Measurements from ENCODE around the gene LIPG.
A peak's percentile ranks its signal among the peaks of the same experiment; 100 is the strongest.

LIPG gene

GRCh38 chr18:49628881-49629795, 67.3 kb downstream of the LIPG start:
- Histone ChIP-seq H3K27me3 (ENCODE audit: control insufficient read depth, insufficient read depth, low read length, poor library complexity, severe bottlenecking) (no peaks in the 10 kb centered on the region), H3K36me3 (ENCODE audit: control insufficient read depth, insufficient read depth, low read length) (no peaks in the 10 kb centered on the region), H3K4me3 (ENCODE audit: insufficient read depth, low read depth, low read length) (no peak overlapping the region), H3K9me3 (ENCODE audit: control insufficient read depth, low read length) (no peaks in the 10 kb centered on the region), H3K4me1 (ENCODE audit: control insufficient read depth, insufficient read depth, low read length) (peaks cover 20% of the 10 kb centered on the region), H3K27ac (ENCODE audit: insufficient read depth, low read depth, low read length, poor library complexity, severe bottlenecking) (peak overlapping the region; percentile 90)
- 81 to 83% methylated on average over 16 of the region's 16 CpGs for WGBS, 2 experiments

DNA sequence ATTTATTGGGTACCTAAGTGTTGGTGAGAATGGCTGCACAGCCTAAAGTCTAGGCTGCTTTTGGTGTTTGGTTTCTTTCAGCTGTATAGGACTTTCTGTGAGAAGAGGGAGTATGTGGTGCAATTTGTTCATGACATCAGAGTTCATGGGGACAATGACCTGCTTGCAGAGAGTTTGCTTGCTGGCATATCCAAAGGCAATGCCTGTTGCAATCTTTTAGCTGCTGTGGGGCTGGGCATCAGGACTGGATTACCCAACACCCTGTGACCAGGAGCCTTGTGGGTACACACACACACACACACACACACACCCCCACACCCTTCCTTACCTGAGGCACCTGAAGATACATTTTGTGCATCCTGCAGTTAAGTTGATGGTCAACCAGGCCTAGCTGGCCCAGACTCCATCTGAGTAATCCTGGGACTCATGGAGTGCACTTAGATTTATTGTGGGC, 68.4 kb downstream of the LIPG start:
- H3K27ac ChIP-seq (ENCODE audit: insufficient read depth, low read depth, low read length, poor library complexity, severe bottlenecking) = no peak overlapping the region
- H3K27me3 ChIP-seq (ENCODE audit: control insufficient read depth, insufficient read depth, low read length, poor library complexity, severe bottlenecking) = no peaks in the 10 kb centered on the region
- H3K4me1 ChIP-seq (ENCODE audit: control insufficient read depth, insufficient read depth, low read length) = peaks cover 17% of the 10 kb centered on the region
- no peaks in the 10 kb centered on the region for H3K9me3 ChIP-seq (ENCODE audit: control insufficient read depth, low read length)
- H3K4me3 ChIP-seq (ENCODE audit: insufficient read depth, low read depth, low read length) = no peak overlapping the region
- no peaks in the 10 kb centered on the region for H3K36me3 ChIP-seq (ENCODE audit: control insufficient read depth, insufficient read depth, low read length)

DNA sequence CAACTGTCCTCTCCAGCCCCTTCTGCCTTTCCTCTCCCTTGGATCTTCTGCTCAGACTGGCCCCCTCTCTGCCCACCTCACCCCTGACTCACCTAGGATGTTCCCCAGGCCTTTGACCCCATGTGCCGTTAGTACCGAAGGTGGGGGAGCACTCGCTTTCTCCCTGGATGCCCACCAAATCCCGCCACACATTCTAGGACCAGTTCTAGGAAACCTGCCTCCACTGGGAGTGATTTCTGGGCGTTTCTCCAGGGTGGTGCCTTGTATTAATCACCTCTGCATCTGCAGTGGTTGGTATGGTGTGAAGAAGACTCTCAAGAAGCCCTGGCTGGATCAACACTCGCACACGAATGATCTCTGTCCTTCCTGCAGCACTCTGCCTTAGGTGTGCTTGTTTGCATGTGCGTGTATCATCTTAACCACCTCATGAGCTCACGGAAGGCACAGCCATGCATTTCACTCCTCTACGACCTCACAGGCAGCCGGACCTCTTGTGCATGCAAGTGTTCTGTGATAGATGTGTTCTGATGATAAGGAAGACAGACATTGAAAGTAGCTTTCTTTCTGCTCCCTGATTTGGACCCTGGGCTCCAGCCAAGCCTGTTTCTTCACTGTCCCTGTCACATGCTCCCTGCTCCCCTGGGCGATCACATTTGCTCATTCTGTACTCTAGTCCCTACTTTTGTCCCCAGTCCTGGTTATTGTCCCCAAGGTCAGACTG, 69.4 kb downstream of the LIPG start:
- no peak overlapping the region for H3K27ac ChIP-seq (ENCODE audit: insufficient read depth, low read depth, low read length, poor library complexity, severe bottlenecking)
- 92 to 95% methylated on average over 12 of the region's 12 CpGs for WGBS, 2 experiments
- no peak overlapping the region for H3K4me3 ChIP-seq (ENCODE audit: insufficient read depth, low read depth, low read length)
- H3K4me1 ChIP-seq (ENCODE audit: control insufficient read depth, insufficient read depth, low read length) = peaks cover 17% of the 10 kb centered on the region
- H3K27me3 ChIP-seq (ENCODE audit: control insufficient read depth, insufficient read depth, low read length, poor library complexity, severe bottlenecking) = no peaks in the 10 kb centered on the region
- no peaks in the 10 kb centered on the region for H3K9me3 ChIP-seq (ENCODE audit: control insufficient read depth, low read length)
- H3K36me3 ChIP-seq (ENCODE audit: control insufficient read depth, insufficient read depth, low read length) = no peaks in the 10 kb centered on the region

GRCh38 chr18:49632588-49632987, 70.7 kb downstream of the LIPG start:
- Histone ChIP-seq H3K4me3 (ENCODE audit: insufficient read depth, low read depth, low read length) (no peak overlapping the region), H3K27me3 (ENCODE audit: control insufficient read depth, insufficient read depth, low read length, poor library complexity, severe bottlenecking) (no peaks in the 10 kb centered on the region), H3K9me3 (ENCODE audit: control insufficient read depth, low read length) (no peaks in the 10 kb centered on the region), H3K4me1 (ENCODE audit: control insufficient read depth, insufficient read depth, low read length) (peaks cover 17% of the 10 kb centered on the region), H3K27ac (ENCODE audit: insufficient read depth, low read depth, low read length, poor library complexity, severe bottlenecking) (no peak overlapping the region), H3K36me3 (ENCODE audit: control insufficient read depth, insufficient read depth, low read length) (no peaks in the 10 kb centered on the region)
- 92 to 94% methylated on average over 10 of the region's 10 CpGs for WGBS, 2 experiments

DNA sequence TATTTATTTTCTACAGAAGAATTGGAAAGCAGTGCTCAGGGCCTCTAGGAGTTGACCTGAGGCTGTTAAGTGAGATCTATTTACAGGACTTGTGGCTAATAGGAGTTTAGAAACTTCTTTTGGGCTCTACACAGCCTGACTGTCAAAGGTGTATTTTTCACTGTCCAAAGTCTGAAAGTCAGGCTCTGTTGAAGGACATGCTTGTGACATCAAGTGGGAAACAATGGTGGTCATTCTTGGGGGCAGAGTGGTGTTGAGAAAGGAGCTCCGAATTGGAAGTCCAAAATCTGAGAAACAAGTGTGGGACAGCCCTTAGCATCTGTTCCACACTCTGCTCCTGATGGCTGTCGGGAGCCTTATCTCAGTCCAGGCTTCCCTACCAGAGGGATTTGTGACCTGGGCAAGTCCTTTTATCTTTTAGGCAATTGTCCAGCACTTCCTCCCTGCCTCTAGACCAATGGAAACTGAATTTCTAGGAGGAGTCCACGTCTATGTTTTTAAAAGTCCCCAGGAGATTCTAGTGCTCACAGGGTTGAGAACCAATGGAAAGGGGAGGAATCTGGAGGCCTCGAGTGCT, 76.4 kb downstream of the LIPG start:
- 92 to 93% methylated on average over 4 of the region's 4 CpGs for WGBS, 2 experiments
- Histone ChIP-seq H3K9me3 (ENCODE audit: control insufficient read depth, low read length) (no peaks in the 10 kb centered on the region), H3K4me3 (ENCODE audit: insufficient read depth, low read depth, low read length) (no peak overlapping the region), H3K27ac (ENCODE audit: insufficient read depth, low read depth, low read length, poor library complexity, severe bottlenecking) (no peak overlapping the region), H3K27me3 (ENCODE audit: control insufficient read depth, insufficient read depth, low read length, poor library complexity, severe bottlenecking) (no peaks in the 10 kb centered on the region), H3K36me3 (ENCODE audit: control insufficient read depth, insufficient read depth, low read length) (no peaks in the 10 kb centered on the region), H3K4me1 (ENCODE audit: control insufficient read depth, insufficient read depth, low read length) (no peaks in the 10 kb centered on the region)

- no peaks in the 10 kb centered on the region for H3K36me3 ChIP-seq (ENCODE audit: control insufficient read depth, insufficient read depth, low read length)
- no peaks in the 10 kb centered on the region for H3K4me1 ChIP-seq (ENCODE audit: control insufficient read depth, insufficient read depth, low read length)
- no peaks in the 10 kb centered on the region for H3K27me3 ChIP-seq (ENCODE audit: control insufficient read depth, insufficient read depth, low read length, poor library complexity, severe bottlenecking)
- H3K4me3 ChIP-seq (ENCODE audit: insufficient read depth, low read depth, low read length) = no peak overlapping the region
- H3K27ac ChIP-seq (ENCODE audit: insufficient read depth, low read depth, low read length, poor library complexity, severe bottlenecking) = no peak overlapping the region
- 91 to 93% methylated on average over 8 of the region's 8 CpGs for WGBS, 2 experiments
- no peaks in the 10 kb centered on the region for H3K9me3 ChIP-seq (ENCODE audit: control insufficient read depth, low read length)
Observed at GRCh38 chr18:49638891-49639557, 77.2 kb downstream of the LIPG start.

- H3K27ac ChIP-seq (ENCODE audit: insufficient read depth, low read depth, low read length, poor library complexity, severe bottlenecking) = no peak overlapping the region
- no peaks in the 10 kb centered on the region for H3K9me3 ChIP-seq (ENCODE audit: control insufficient read depth, low read length)
- no peaks in the 10 kb centered on the region for H3K36me3 ChIP-seq (ENCODE audit: control insufficient read depth, insufficient read depth, low read length)
- no peaks in the 10 kb centered on the region for H3K27me3 ChIP-seq (ENCODE audit: control insufficient read depth, insufficient read depth, low read length, poor library complexity, severe bottlenecking)
- WGBS, 2 experiments = 93 to 94% methylated on average over 13 of the region's 13 CpGs
- no peak overlapping the region for H3K4me3 ChIP-seq (ENCODE audit: insufficient read depth, low read depth, low read length)
- no peaks in the 10 kb centered on the region for H3K4me1 ChIP-seq (ENCODE audit: control insufficient read depth, insufficient read depth, low read length)
Observed at GRCh38 chr18:49639643-49640391, 78.0 kb downstream of the LIPG start.

- H3K9me3 ChIP-seq (ENCODE audit: control insufficient read depth, low read length) = no peaks in the 10 kb centered on the region
- 71 to 77% methylated on average over 6 of the region's 6 CpGs for WGBS, 2 experiments
Observed at GRCh38 chr18:49640741-49641140, 78.9 kb downstream of the LIPG start.

DNA sequence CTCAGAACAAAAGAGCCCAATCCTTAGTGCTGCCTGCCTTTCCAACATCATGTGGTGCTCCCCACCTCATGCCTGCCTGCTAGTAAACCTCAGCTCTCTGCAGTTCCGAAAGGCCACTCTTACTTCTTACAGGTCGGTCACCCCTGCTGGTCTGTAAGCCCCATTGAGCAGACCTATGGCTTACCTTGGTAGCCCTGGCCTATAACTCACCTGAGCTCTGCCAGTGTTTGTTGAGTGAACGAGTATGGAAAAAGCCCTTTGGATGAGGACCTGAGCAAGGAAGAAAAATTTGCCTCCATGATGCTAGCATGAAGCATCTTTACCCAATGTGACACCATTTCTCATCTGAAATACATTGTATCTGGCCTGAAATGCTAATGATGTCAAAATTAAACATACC, 83.3 kb downstream of the LIPG start:
- H3K9me3 ChIP-seq (ENCODE audit: control insufficient read depth, low read length) = no peaks in the 10 kb centered on the region
- H3K27me3 ChIP-seq (ENCODE audit: control insufficient read depth, insufficient read depth, low read length, poor library complexity, severe bottlenecking) = no peaks in the 10 kb centered on the region
- no peak overlapping the region for H3K4me3 ChIP-seq (ENCODE audit: insufficient read depth, low read depth, low read length)
- no peaks in the 10 kb centered on the region for H3K36me3 ChIP-seq (ENCODE audit: control insufficient read depth, insufficient read depth, low read length)
- no peak overlapping the region for H3K27ac ChIP-seq (ENCODE audit: insufficient read depth, low read depth, low read length, poor library complexity, severe bottlenecking)
- 94 to 95% methylated on average over 3 of the region's 3 CpGs for WGBS, 2 experiments
- H3K4me1 ChIP-seq (ENCODE audit: control insufficient read depth, insufficient read depth, low read length) = peaks cover 4% of the 10 kb centered on the region

More at GRCh38 chr18:49640741-49641140, 78.9 kb downstream of the LIPG start:
- H3K36me3 ChIP-seq (ENCODE audit: control insufficient read depth, insufficient read depth, low read length) = no peaks in the 10 kb centered on the region
- H3K27me3 ChIP-seq (ENCODE audit: control insufficient read depth, insufficient read depth, low read length, poor library complexity, severe bottlenecking) = no peaks in the 10 kb centered on the region
- H3K27ac ChIP-seq (ENCODE audit: insufficient read depth, low read depth, low read length, poor library complexity, severe bottlenecking) = no peak overlapping the region
- H3K4me1 ChIP-seq (ENCODE audit: control insufficient read depth, insufficient read depth, low read length) = peaks cover 2% of the 10 kb centered on the region
- no peak overlapping the region for H3K4me3 ChIP-seq (ENCODE audit: insufficient read depth, low read depth, low read length)

Data from ectodermal cell (in vitro differentiated cells).